HepG2 (cell line): Measurements from ENCODE around the gene AGAP1. TPM values are rescaled to one million over a fixed set of nuclear protein-coding genes. Genes with fewer than 3 reads are reported as not detected.

Experiments
- ATAC-seq: fragments of 200-7000 bp; cut with Tn5 transposase; 3 replicates; pipeline ENCODE4 v1.9.1; 2020; ENCODE audit warnings: mild to moderate bottlenecking, moderate library complexity
- BruUV-seq: library from RNA; stranded (reverse); fragments of 400-500 nt; replicated peaks from 2 replicates; lab custom pipeline; 2021; lab: Mats Ljungman, UMichigan
- CTCF ChIA-PET: fragments of 300-600 bp; formaldehyde crosslinking; extraction: SDS; loops from one replicate; lab custom pipeline; 2021; ENCODE audit warnings: low total read pairs, inconsistent platforms, low intra/inter-chr PET ratio; lab: Yijun Ruan, JAX
- POLR2A ChIA-PET: fragments of 350-600 bp; sonication (Branson Sonifier 250); formaldehyde crosslinking; loops from one replicate; lab custom pipeline; 2020; ENCODE audit warnings: antibody characterized with exemption, inconsistent platforms; lab: Yijun Ruan, JAX
- DNase-seq: peaks from one replicate; pipeline ENCODE4 v3.0.0-alpha.2; 2015; ENCODE audit warnings: low spot score
- FAIRE-seq: peaks from 3 replicates; lab custom pipeline; 2011; peaks lifted over from hg19 to GRCh38; lab: Jason Lieb, UNC
- H2AFZ ChIP-seq: one replicate; pipeline ENCODE4 v1.6.1; 2011; ENCODE audit warnings: low read length, inconsistent platforms
- H3K27ac ChIP-seq: fragments of 300-600 bp; 3 replicates; pipeline ENCODE4 v1.8.0; 2011; ENCODE audit warnings: mixed run types, mild to moderate bottlenecking, mixed read lengths, low read length, inconsistent platforms; ENCODE audit not compliant: insufficient read depth; ENCODE audit errors: extremely low read length
- H3K27me3 ChIP-seq, 2 experiments: fragments of 200-600 bp in 1 of 2; 2 replicates in 1 of 2; 3 replicates in 1 of 2; pipeline versions ENCODE4 v1.6.0 to v1.8.0; 2011; ENCODE audit warnings: low read length in 2 of 2, mild to moderate bottlenecking in 2 of 2, moderate library complexity in 2 of 2, inconsistent platforms in 1 of 2; ENCODE audit not compliant: insufficient read depth in 2 of 2, control insufficient read depth in 1 of 2
- H3K36me3 ChIP-seq, 2 experiments: fragments of 200-600 bp in 1 of 2; replicated peaks in 1 of 2; 2 replicates in 1 of 2; 3 replicates in 1 of 2; pipeline versions ENCODE4 v1.5.1 to v1.8.0; 2011; ENCODE audit warnings: low read length in 2 of 2, inconsistent platforms in 1 of 2; ENCODE audit not compliant: insufficient read depth in 2 of 2, control insufficient read depth in 1 of 2
- H3K4me1 ChIP-seq: 2 replicates; pipeline ENCODE4 v1.5.1; 2012; ENCODE audit warnings: low read length, inconsistent platforms; ENCODE audit not compliant: insufficient read depth
- H3K4me2 ChIP-seq: 2 replicates; pipeline ENCODE4 v1.6.0; 2011; ENCODE audit warnings: low read depth, low read length, inconsistent platforms
- H3K4me3 ChIP-seq, 3 experiments: fragments of 200-600 bp in 1 of 3; sonication (generic), shearing (Covaris generic) in 1 of 3; replicated peaks in 1 of 3; 2 replicates each; pipeline ENCODE4 v1.5.1; 2011 to 2016; ENCODE audit warnings: low read length in 3 of 3, inconsistent platforms in 2 of 3, low read depth in 2 of 3, mild to moderate bottlenecking in 2 of 3, control low read depth in 1 of 3, mixed read lengths in 1 of 3; ENCODE audit not compliant: insufficient read depth in 1 of 3
- H3K79me2 ChIP-seq: one replicate; pipeline ENCODE4 v1.6.1; 2011; ENCODE audit warnings: low read length, inconsistent platforms; ENCODE audit not compliant: insufficient read depth
- H3K9ac ChIP-seq: 2 replicates; pipeline ENCODE4 v1.6.0; 2011; ENCODE audit warnings: mild to moderate bottlenecking, low read depth, low read length, inconsistent platforms; ENCODE audit not compliant: insufficient read depth
- H3K9me3 ChIP-seq: 2 replicates; pipeline ENCODE4 v1.5.1; 2012; ENCODE audit warnings: mild to moderate bottlenecking, low read length
- H4K20me1 ChIP-seq: 2 replicates; pipeline ENCODE4 v1.6.0; 2011; ENCODE audit warnings: inconsistent platforms, mild to moderate bottlenecking, low read length, moderate library complexity; ENCODE audit not compliant: insufficient read depth
- GMEB2 ChIP-seq: IDR thresholded peaks from 2 replicates; pipeline ENCODE4 v1.6.1; 2016; ENCODE audit warnings: missing biosample characterization, missing genetic modification reagents, low read depth
- NKX3-1 ChIP-seq: sonication (generic); formaldehyde crosslinking; IDR thresholded peaks from 2 replicates; pipeline ENCODE4 v1.5.0; 2020; ENCODE audit warnings: missing genetic modification reagents
- NR2C2 ChIP-seq: sonication (generic); formaldehyde crosslinking; IDR thresholded peaks from 2 replicates; pipeline ENCODE4 v1.4.0; 2020; ENCODE audit warnings: missing genetic modification reagents, mild to moderate bottlenecking, moderate library complexity, borderline replicate concordance
- PCBP2 ChIP-seq: fragments of 200-400 bp; formaldehyde crosslinking; optimal IDR thresholded peaks from 2 replicates; pipeline ENCODE3; 2018; ENCODE audit warnings: low read length, low read depth; ENCODE audit not compliant: poor library complexity, severe bottlenecking
- RFX1 ChIP-seq: fragments of 450-650 bp; IDR thresholded peaks from 2 replicates; pipeline ENCODE4 v1.6.1; 2017
- TCF12 ChIP-seq, 2 experiments: fragments of 450-650 bp in 1 of 2; sonication (generic) in 1 of 2; formaldehyde crosslinking in 1 of 2; IDR thresholded peaks; 2 replicates each; pipeline versions ENCODE4 v1.6.1 to v1.8.0; 2017 to 2022; ENCODE audit warnings: antibody characterized with exemption in 1 of 2, mild to moderate bottlenecking in 1 of 2, missing genetic modification reagents in 1 of 2, moderate library complexity in 1 of 2
- ZBTB8A ChIP-seq: sonication (generic); formaldehyde crosslinking; IDR thresholded peaks from 2 replicates; pipeline ENCODE4 v1.4.0; 2020; ENCODE audit warnings: mild to moderate bottlenecking, low read depth, missing genetic modification reagents, borderline replicate concordance
- ZNF275 ChIP-seq: sonication (generic); formaldehyde crosslinking; IDR thresholded peaks from 2 replicates; pipeline ENCODE4 v1.8.0; 2022; ENCODE audit warnings: missing genetic modification reagents, mild to moderate bottlenecking, inconsistent platforms, borderline replicate concordance
- ZNF367 ChIP-seq: sonication (generic); formaldehyde crosslinking; IDR thresholded peaks from 2 replicates; pipeline ENCODE4 v1.4.0; 2020; ENCODE audit warnings: missing genetic modification reagents, borderline replicate concordance
- ZNF563 ChIP-seq: sonication (generic); formaldehyde crosslinking; IDR thresholded peaks from 2 replicates; pipeline ENCODE4 v1.8.0; 2022; ENCODE audit warnings: mild to moderate bottlenecking, moderate library complexity, missing genetic modification reagents
- ZNF784 ChIP-seq: sonication (generic); formaldehyde crosslinking; IDR thresholded peaks from 2 replicates; pipeline ENCODE4 v1.5.1; 2020; ENCODE audit warnings: missing genetic modification reagents, mild to moderate bottlenecking, borderline replicate concordance
- ZSCAN31 ChIP-seq: sonication (generic); formaldehyde crosslinking; IDR thresholded peaks from 2 replicates; pipeline ENCODE4 v1.5.0; 2020; ENCODE audit warnings: low read depth, mild to moderate bottlenecking, missing genetic modification reagents
- ZUFSP ChIP-seq: sonication (generic); formaldehyde crosslinking; IDR thresholded peaks from 2 replicates; pipeline ENCODE4 v1.9.0; 2021; ENCODE audit warnings: missing genetic modification reagents, mild to moderate bottlenecking, borderline replicate concordance
- WGBS: methylation state at CpG from one replicate; pipeline ENCODE4 v1.1.6; 2017; ENCODE audit warnings: low lambda C conversion rate; 5-methylcytosine and 5-hydroxymethylcytosine counted together
- in situ Hi-C: cut with HindIII; loops from 2 replicates; pipeline ENCODE4 v1.10.0; 2017; ENCODE audit warnings: low pct_unique_long_range_greater_than_20kb; ENCODE audit not compliant: extremely low pct_ligation_motif_present
- intact Hi-C: fragments of 100-400 bp; cut with micrococcal nuclease; formaldehyde crosslinking; loops from one replicate; pipeline ENCODE4 v1.10.0; 2022; ENCODE audit not compliant: unreplicated experiment
- polyA plus RNA-seq, 8 experiments: library from polyadenylated mRNA; depleted of rRNA in 3 of 8; stranded (reverse) in 7 of 8; unstranded in 1 of 8; fragments of >200 nt; fragmentation: Illumina TruSeq in 4 of 8; extraction: Trizol in 4 of 8; gene quantifications; 2 replicates each; pipeline versions ENCODE4 v1.2.1 to v1.2.3, GENCODE V29; 2011 to 2016; ENCODE audit warnings: low read depth in 4 of 8, missing spikeins in 1 of 8, mixed read lengths in 1 of 8; ENCODE audit not compliant: insufficient read depth in 1 of 8
- total RNA-seq, 5 experiments: library from RNA; depleted of rRNA; stranded (reverse); fragments of >200 nt; fragmentation: Illumina TruSeq; extraction: Trizol; gene quantifications; 2 replicates each; pipeline ENCODE4 v1.2.3, GENCODE V29; 2016; ENCODE audit warnings: low read depth in 1 of 5
- TF ChIP-seq, protein P1 (sequence below): sonication (generic); formaldehyde crosslinking; IDR thresholded peaks from 2 replicates; pipeline ENCODE4 v1.5.0; 2020; ENCODE audit warnings: mild to moderate bottlenecking, missing genetic modification reagents
- TF ChIP-seq, protein P2 (sequence below): sonication (generic); formaldehyde crosslinking; conservative IDR thresholded peaks from 2 replicates; pipeline ENCODE4 v1.5.0; 2020; ENCODE audit warnings: missing genetic modification reagents

AGAP1 gene
- total and polyA plus RNA-seq, 2 of the 13 experiments (the other 11 are each of a cell fraction or from before 2014, with no cell fraction given), result 21.2 to 32.7 TPM

DNA sequence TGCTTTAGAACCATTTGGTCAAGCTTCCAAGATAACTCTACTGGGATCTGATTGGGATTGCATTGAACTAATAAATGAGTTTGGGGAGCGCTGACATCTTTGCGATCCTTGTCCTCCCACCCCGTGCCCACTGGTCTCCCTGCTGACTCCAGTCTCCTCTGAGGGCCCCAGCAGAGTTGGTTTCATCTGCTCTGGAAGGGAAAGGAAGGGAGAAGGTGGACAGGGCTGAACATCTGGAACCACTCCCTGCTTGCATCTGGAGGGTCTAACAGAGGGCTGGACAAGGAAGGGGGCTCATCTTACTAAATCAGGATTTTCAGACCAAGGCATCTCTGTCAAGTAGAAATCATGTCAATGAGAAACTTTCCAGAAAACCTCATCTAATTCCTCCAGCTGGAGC lies 661.6 kb downstream of the AGAP1 start:
- no peak overlapping the region for H3K4me3 ChIP-seq
- H2AFZ ChIP-seq, result no peak overlapping the region
- no peaks in the 10 kb centered on the region for H3K36me3 ChIP-seq
- no peaks in the 10 kb centered on the region for H3K4me1 ChIP-seq
- TF ChIP-seq ZNF784, result no peak
- TF ChIP-seq ZNF275 (CRISPR knock-in tag), result no peak
- TF ChIP-seq PCBP2, result no peak
- TF ChIP-seq ZNF563, result no peak
- TF ChIP-seq, protein P1, sequence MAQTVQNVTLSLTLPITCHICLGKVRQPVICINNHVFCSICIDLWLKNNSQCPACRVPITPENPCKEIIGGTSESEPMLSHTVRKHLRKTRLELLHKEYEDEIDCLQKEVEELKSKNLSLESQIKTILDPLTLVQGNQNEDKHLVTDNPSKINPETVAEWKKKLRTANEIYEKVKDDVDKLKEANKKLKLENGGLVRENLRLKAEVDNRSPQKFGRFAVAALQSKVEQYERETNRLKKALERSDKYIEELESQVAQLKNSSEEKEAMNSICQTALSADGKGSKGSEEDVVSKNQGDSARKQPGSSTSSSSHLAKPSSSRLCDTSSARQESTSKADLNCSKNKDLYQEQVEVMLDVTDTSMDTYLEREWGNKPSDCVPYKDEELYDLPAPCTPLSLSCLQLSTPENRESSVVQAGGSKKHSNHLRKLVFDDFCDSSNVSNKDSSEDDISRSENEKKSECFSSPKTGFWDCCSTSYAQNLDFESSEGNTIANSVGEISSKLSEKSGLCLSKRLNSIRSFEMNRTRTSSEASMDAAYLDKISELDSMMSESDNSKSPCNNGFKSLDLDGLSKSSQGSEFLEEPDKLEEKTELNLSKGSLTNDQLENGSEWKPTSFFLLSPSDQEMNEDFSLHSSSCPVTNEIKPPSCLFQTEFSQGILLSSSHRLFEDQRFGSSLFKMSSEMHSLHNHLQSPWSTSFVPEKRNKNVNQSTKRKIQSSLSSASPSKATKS (CRISPR knock-in tag), result no peak
- TF ChIP-seq NKX3-1 (CRISPR knock-in tag), result no peak
- no peak for TF ChIP-seq GMEB2 (CRISPR knock-in tag)
- no peak for TF ChIP-seq ZBTB8A (CRISPR knock-in tag)
- no peak for TF ChIP-seq ZUFSP
- no peak for TF ChIP-seq ZNF367 (CRISPR knock-in tag)
- TF ChIP-seq ZSCAN31 (CRISPR knock-in tag), result no peak
- no peak for TF ChIP-seq NR2C2 (CRISPR knock-in tag)
- no peak for TF ChIP-seq RFX1
- TF ChIP-seq, protein P2, sequence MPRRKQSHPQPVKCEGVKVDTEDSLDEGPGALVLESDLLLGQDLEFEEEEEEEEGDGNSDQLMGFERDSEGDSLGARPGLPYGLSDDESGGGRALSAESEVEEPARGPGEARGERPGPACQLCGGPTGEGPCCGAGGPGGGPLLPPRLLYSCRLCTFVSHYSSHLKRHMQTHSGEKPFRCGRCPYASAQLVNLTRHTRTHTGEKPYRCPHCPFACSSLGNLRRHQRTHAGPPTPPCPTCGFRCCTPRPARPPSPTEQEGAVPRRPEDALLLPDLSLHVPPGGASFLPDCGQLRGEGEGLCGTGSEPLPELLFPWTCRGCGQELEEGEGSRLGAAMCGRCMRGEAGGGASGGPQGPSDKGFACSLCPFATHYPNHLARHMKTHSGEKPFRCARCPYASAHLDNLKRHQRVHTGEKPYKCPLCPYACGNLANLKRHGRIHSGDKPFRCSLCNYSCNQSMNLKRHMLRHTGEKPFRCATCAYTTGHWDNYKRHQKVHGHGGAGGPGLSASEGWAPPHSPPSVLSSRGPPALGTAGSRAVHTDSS, result no peak
- no peak for TF ChIP-seq TCF12 (IDR thresholded peaks at IDR 0.05)
- TF ChIP-seq TCF12 (CRISPR knock-in tag; IDR thresholded peaks at IDR 0.05), result no peak
- DNase-seq (no peak), FAIRE-seq (no peak), ATAC-seq (no peak)
- no peak overlapping the region for H3K9ac ChIP-seq
- POLR2A ChIA-PET, result no interaction called here
- no TSS peak for BruUV-seq
- no peaks in the 10 kb centered on the region for H4K20me1 ChIP-seq
- peaks cover 9 to 48% of the 10 kb centered on the region in 2 experiments for H3K27me3 ChIP-seq
- intact Hi-C loops, result no loop called here
- peaks cover 11% of the 10 kb centered on the region for H3K9me3 ChIP-seq
- no peak overlapping the region for H3K27ac ChIP-seq
- CTCF ChIA-PET, result no interaction called here
- 56% methylated on average over 3 of the region's 3 CpGs for WGBS
- in situ Hi-C loops, result no loop called here
- H3K79me2 ChIP-seq, result no peaks in the 10 kb centered on the region
- H3K4me2 ChIP-seq, result no peak overlapping the region
